ENCODE results near the gene CLDN3.
"Not testable (repeated sequence)": the region's sequence is repeated elsewhere in the genome, so short reads cannot be mapped to it uniquely, and the experiment has no call there.

CLDN3 gene

GRCh38 chr7:73730485-73730884 lies 39.6 kb downstream of the CLDN3 start:
- H3K27me3 ChIP-seq (ENCODE audit: control insufficient read depth, insufficient read depth, low read length) = no peaks in the 10 kb centered on the region

GRCh38 chr7:73728551-73728950 lies 41.5 kb downstream of the CLDN3 start:
- Histone ChIP-seq H3K9me3 (ENCODE audit: control insufficient read depth, insufficient read depth, low read length) (no peaks in the 10 kb centered on the region), H3K9ac (ENCODE audit: low read depth, low read length) (no peak overlapping the region), H3K4me1 (ENCODE audit: control insufficient read depth, insufficient read depth, low read length) (peaks cover 4% of the 10 kb centered on the region), H3K4me3 (ENCODE audit: low read depth, low read length) (no peak overlapping the region), H3K36me3 (ENCODE audit: control insufficient read depth, insufficient read depth, low read length) (no peaks in the 10 kb centered on the region), H3K27me3 (ENCODE audit: control insufficient read depth, insufficient read depth, low read length) (no peaks in the 10 kb centered on the region)

More at GRCh38 chr7:73730485-73730884, 39.6 kb downstream of the CLDN3 start:
- no peak overlapping the region for H3K9ac ChIP-seq (ENCODE audit: low read depth, low read length)
- H3K9me3 ChIP-seq (ENCODE audit: control insufficient read depth, insufficient read depth, low read length) = no peaks in the 10 kb centered on the region
- H3K4me3 ChIP-seq (ENCODE audit: low read depth, low read length) = no peak overlapping the region
- H3K4me1 ChIP-seq (ENCODE audit: control insufficient read depth, insufficient read depth, low read length) = peaks cover 4% of the 10 kb centered on the region
- peaks cover 2% of the 10 kb centered on the region for H3K36me3 ChIP-seq (ENCODE audit: control insufficient read depth, insufficient read depth, low read length)

GRCh38 chr7:73727952-73728351 lies 42.1 kb downstream of the CLDN3 start:
- H3K36me3 ChIP-seq (ENCODE audit: control insufficient read depth, insufficient read depth, low read length) = no peaks in the 10 kb centered on the region

GRCh38 chr7:73726083-73726466 lies 44.0 kb downstream of the CLDN3 start:
- Histone ChIP-seq H3K4me1 (ENCODE audit: control insufficient read depth, insufficient read depth, low read length) (peaks cover 4% of the 10 kb centered on the region), H3K27me3 (ENCODE audit: control insufficient read depth, insufficient read depth, low read length) (peaks cover 4% of the 10 kb centered on the region), H3K9ac (ENCODE audit: low read depth, low read length) (no peak overlapping the region), H3K9me3 (ENCODE audit: control insufficient read depth, insufficient read depth, low read length) (no peaks in the 10 kb centered on the region), H3K36me3 (ENCODE audit: control insufficient read depth, insufficient read depth, low read length) (no peaks in the 10 kb centered on the region), H3K4me3 (ENCODE audit: low read depth, low read length) (no peak overlapping the region)

More at GRCh38 chr7:73727952-73728351, 42.1 kb downstream of the CLDN3 start:
- Histone ChIP-seq H3K9ac (ENCODE audit: low read depth, low read length) (no peak overlapping the region), H3K9me3 (ENCODE audit: control insufficient read depth, insufficient read depth, low read length) (no peaks in the 10 kb centered on the region), H3K4me1 (ENCODE audit: control insufficient read depth, insufficient read depth, low read length) (peaks cover 4% of the 10 kb centered on the region), H3K4me3 (ENCODE audit: low read depth, low read length) (no peak overlapping the region), H3K27me3 (ENCODE audit: control insufficient read depth, insufficient read depth, low read length) (no peaks in the 10 kb centered on the region)

- Histone ChIP-seq H3K4me3 (ENCODE audit: low read depth, low read length) (no peak overlapping the region), H3K27me3 (ENCODE audit: control insufficient read depth, insufficient read depth, low read length) (peaks cover 9% of the 10 kb centered on the region), H3K4me1 (ENCODE audit: control insufficient read depth, insufficient read depth, low read length) (peaks cover 4% of the 10 kb centered on the region), H3K9ac (ENCODE audit: low read depth, low read length) (no peak overlapping the region), H3K36me3 (ENCODE audit: control insufficient read depth, insufficient read depth, low read length) (no peaks in the 10 kb centered on the region), H3K9me3 (ENCODE audit: control insufficient read depth, insufficient read depth, low read length) (no peaks in the 10 kb centered on the region)
These were observed 46.3 kb downstream of the CLDN3 start for GRCh38 chr7:73723813-73724212.

GRCh38 chr7:73722785-73723184 lies 47.3 kb downstream of the CLDN3 start:
- Histone ChIP-seq H3K36me3 (ENCODE audit: control insufficient read depth, insufficient read depth, low read length) (no peaks in the 10 kb centered on the region), H3K27me3 (ENCODE audit: control insufficient read depth, insufficient read depth, low read length) (peaks cover 13% of the 10 kb centered on the region), H3K9ac (ENCODE audit: low read depth, low read length) (no peak overlapping the region), H3K9me3 (ENCODE audit: control insufficient read depth, insufficient read depth, low read length) (no peaks in the 10 kb centered on the region), H3K4me1 (ENCODE audit: control insufficient read depth, insufficient read depth, low read length) (peaks cover under 1% of the 10 kb centered on the region), H3K4me3 (ENCODE audit: low read depth, low read length) (no peak overlapping the region)

- H3K4me3 ChIP-seq (ENCODE audit: low read depth, low read length); H3K9ac ChIP-seq (ENCODE audit: low read depth, low read length); H3K36me3 ChIP-seq (ENCODE audit: control insufficient read depth, insufficient read depth, low read length); H3K4me1 ChIP-seq (ENCODE audit: control insufficient read depth, insufficient read depth, low read length); H3K9me3 ChIP-seq (ENCODE audit: control insufficient read depth, insufficient read depth, low read length): not testable (repeated sequence)
- H3K27me3 ChIP-seq (ENCODE audit: control insufficient read depth, insufficient read depth, low read length) = peaks cover 13% of the 10 kb centered on the region
These were observed 47.9 kb downstream of the CLDN3 start for GRCh38 chr7:73722182-73722581.

- H3K27me3 ChIP-seq (ENCODE audit: control insufficient read depth, insufficient read depth, low read length) = peaks cover 13% of the 10 kb centered on the region
- no peak overlapping the region for H3K4me3 ChIP-seq (ENCODE audit: low read depth, low read length)
- H3K36me3 ChIP-seq (ENCODE audit: control insufficient read depth, insufficient read depth, low read length) = no peaks in the 10 kb centered on the region
- H3K4me1 ChIP-seq (ENCODE audit: control insufficient read depth, insufficient read depth, low read length) = no peaks in the 10 kb centered on the region
- no peaks in the 10 kb centered on the region for H3K9me3 ChIP-seq (ENCODE audit: control insufficient read depth, insufficient read depth, low read length)
- H3K9ac ChIP-seq (ENCODE audit: low read depth, low read length) = no peak overlapping the region
These were observed 48.7 kb downstream of the CLDN3 start for GRCh38 chr7:73721377-73721817.

- H3K36me3 ChIP-seq (ENCODE audit: control insufficient read depth, insufficient read depth, low read length); H3K4me3 ChIP-seq (ENCODE audit: low read depth, low read length); H3K4me1 ChIP-seq (ENCODE audit: control insufficient read depth, insufficient read depth, low read length); H3K9me3 ChIP-seq (ENCODE audit: control insufficient read depth, insufficient read depth, low read length); H3K9ac ChIP-seq (ENCODE audit: low read depth, low read length): not testable (repeated sequence)
- peaks cover 13% of the 10 kb centered on the region for H3K27me3 ChIP-seq (ENCODE audit: control insufficient read depth, insufficient read depth, low read length)
These were observed 49.6 kb downstream of the CLDN3 start for GRCh38 chr7:73720443-73720842.

GRCh38 chr7:73719806-73720169 lies 50.3 kb downstream of the CLDN3 start:
- H3K9me3 ChIP-seq (ENCODE audit: control insufficient read depth, insufficient read depth, low read length) = no peaks in the 10 kb centered on the region
- peak overlapping the region; percentile 55 for H3K4me3 ChIP-seq (ENCODE audit: low read depth, low read length)
- H3K36me3 ChIP-seq (ENCODE audit: control insufficient read depth, insufficient read depth, low read length) = peaks cover 2% of the 10 kb centered on the region
- no peaks in the 10 kb centered on the region for H3K4me1 ChIP-seq (ENCODE audit: control insufficient read depth, insufficient read depth, low read length)
- no peak overlapping the region for H3K9ac ChIP-seq (ENCODE audit: low read depth, low read length)
- H3K27me3 ChIP-seq (ENCODE audit: control insufficient read depth, insufficient read depth, low read length) = peaks cover 13% of the 10 kb centered on the region
